B cell (primary cell): Measurements from ENCODE around the gene NXNL1. TPM values are rescaled to one million over a fixed set of nuclear protein-coding genes. Genes with fewer than 3 reads are reported as not detected.

ENCODE experiments used
- ATAC-seq: fragments of 200-7000 bp; cut with Tn5 transposase; one replicate; pipeline ENCODE4 v1.10.0; 2021; ENCODE audit warnings: low read depth, mild to moderate bottlenecking, moderate number of reproducible peaks, moderate library complexity
- CTCF ChIA-PET: fragments of 350-600 bp; sonication (Branson Sonifier 250); formaldehyde crosslinking; loops from one replicate; lab custom pipeline; 2021; ENCODE audit warnings: antibody characterized with exemption, inconsistent platforms; lab: Charles Lee
- POLR2A ChIA-PET: fragments of 350-600 bp; sonication (Branson Sonifier 250); formaldehyde crosslinking; loops from one replicate; lab custom pipeline; 2021; ENCODE audit warnings: antibody characterized with exemption; lab: Charles Lee
- DNase-seq: peaks from one replicate; pipeline ENCODE4 v3.0.0; 2013
- H2AFZ ChIP-seq: 2 replicates; pipeline ENCODE4 v1.6.1; 2012; ENCODE audit warnings: mild to moderate bottlenecking, low read depth, low read length; ENCODE audit not compliant: insufficient read depth, poor library complexity, severe bottlenecking
- H3K27ac ChIP-seq, 2 donors: 1 replicate in 1 of 2; 2 replicates in 1 of 2; pipeline ENCODE4 v1.5.1; 2012 to 2013; ENCODE audit warnings: low read length in 2 of 2, mild to moderate bottlenecking in 2 of 2, moderate library complexity in 1 of 2
- H3K27me3 ChIP-seq, 4 experiments: fragments of 200-600 bp in 1 of 4; sonication (generic) in 1 of 4; replicated peaks in 1 of 4; 1 replicate in 2 of 4; 2 replicates in 2 of 4; pipeline versions ENCODE4 v1.6.1 to v1.7.0; 2013 to 2016; ENCODE audit warnings: low read length in 3 of 4, mild to moderate bottlenecking in 2 of 4, mixed read lengths in 1 of 4, moderate library complexity in 1 of 4; ENCODE audit not compliant: insufficient read depth in 4 of 4, control insufficient read depth in 3 of 4; ENCODE audit errors: control extremely low read depth in 1 of 4
- H3K36me3 ChIP-seq, 2 experiments: replicated peaks in 1 of 2; 1 replicate in 1 of 2; 2 replicates in 1 of 2; pipeline versions ENCODE4 v1.6.1 to v1.7.1; 2013; ENCODE audit warnings: low read length in 1 of 2; ENCODE audit not compliant: insufficient read depth in 2 of 2, control insufficient read depth in 1 of 2; ENCODE audit errors: control extremely low read depth in 1 of 2, extremely low read depth in 1 of 2
- H3K4me1 ChIP-seq, 2 donors: fragments of 200-600 bp in 1 of 2; sonication (generic) in 1 of 2; 1 replicate in 1 of 2; 2 replicates in 1 of 2; pipeline versions ENCODE4 v1.5.1 to v1.6.1; 2013 to 2017; ENCODE audit warnings: low read length in 2 of 2; ENCODE audit not compliant: control insufficient read depth in 2 of 2, insufficient read depth in 2 of 2
- H3K4me2 ChIP-seq: replicated peaks from 2 replicates; pipeline ENCODE3; 2012; ENCODE audit warnings: mild to moderate bottlenecking, low read depth, low read length; ENCODE audit not compliant: poor library complexity, severe bottlenecking
- H3K4me3 ChIP-seq, 5 experiments: fragments of 200-600 bp in 1 of 5; sonication (generic) in 1 of 5; 1 replicate in 3 of 5; 2 replicates in 2 of 5; pipeline versions ENCODE4 v1.5.1 to v1.7.0; 2011 to 2016; ENCODE audit warnings: low read length in 4 of 5, mild to moderate bottlenecking in 4 of 5, low read depth in 2 of 5, control low read depth in 1 of 5, moderate library complexity in 1 of 5; ENCODE audit not compliant: insufficient read depth in 1 of 5; ENCODE audit errors: control extremely low read depth in 1 of 5, extremely low read depth in 1 of 5
- H3K79me2 ChIP-seq: fragments of 200-600 bp; sonication (generic); one replicate; pipeline ENCODE4 v1.6.0; 2016; ENCODE audit warnings: low read length; ENCODE audit not compliant: control insufficient read depth, insufficient read depth
- H3K9ac ChIP-seq: fragments of 200-600 bp; sonication (generic); 2 replicates; pipeline ENCODE4 v1.6.1; 2017; ENCODE audit warnings: mild to moderate bottlenecking, low read length, moderate library complexity
- H3K9me3 ChIP-seq, 3 donors: one replicate each; pipeline versions ENCODE4 v1.6.1 to v1.7.1; 2013; ENCODE audit warnings: low read length in 2 of 3; ENCODE audit not compliant: control insufficient read depth in 2 of 3, insufficient read depth in 1 of 3; ENCODE audit errors: control extremely low read depth in 1 of 3
- H4K20me1 ChIP-seq: 2 replicates; pipeline ENCODE4 v1.6.0; 2012; ENCODE audit warnings: mild to moderate bottlenecking, low read length; ENCODE audit not compliant: insufficient read depth, control insufficient read depth, poor library complexity, severe bottlenecking
- H3K27ac Mint-ChIP-seq: one replicate; pipeline ENCODE4 v1.8.0; 2021; ENCODE audit warnings: mixed read lengths
- H3K27me3 Mint-ChIP-seq: one replicate; pipeline ENCODE4 v1.8.0; 2021; ENCODE audit warnings: mixed read lengths
- H3K4me1 Mint-ChIP-seq: one replicate; pipeline ENCODE4 v1.8.0; 2021; ENCODE audit warnings: mixed read lengths
- H3K4me3 Mint-ChIP-seq: one replicate; pipeline ENCODE4 v1.8.0; 2021; ENCODE audit warnings: mixed read lengths
- H3K9me3 Mint-ChIP-seq: one replicate; pipeline ENCODE4 v1.8.0; 2022; ENCODE audit warnings: mixed read lengths; ENCODE audit not compliant: insufficient read depth
- EZH2 ChIP-seq: IDR thresholded peaks from 2 replicates; pipeline ENCODE4 v1.6.1; 2012; ENCODE audit warnings: borderline replicate concordance, low read depth, mild to moderate bottlenecking, moderate library complexity, low read length; ENCODE audit not compliant: insufficient read depth, poor library complexity, severe bottlenecking
- WGBS: methylation state at CpG from one replicate; pipeline ENCODE4 v1.1.5; 2013; ENCODE audit warnings: missing lambda C conversion rate; ENCODE audit not compliant: insufficient coverage; 5-methylcytosine and 5-hydroxymethylcytosine counted together
- intact Hi-C: fragments of 100-400 bp; cut with micrococcal nuclease; formaldehyde crosslinking; loops from one replicate; pipeline ENCODE4 v1.10.0; 2022
- polyA plus RNA-seq: library from polyadenylated mRNA; depleted of rRNA; stranded (reverse); fragments of >200 nt; gene quantifications from 2 replicates; pipeline ENCODE4 v1.2.3, GENCODE V29; 2012
- total RNA-seq, 2 donors: library from RNA; stranded (reverse); fragments of 120-200 nt in 1 of 2; gene quantifications; 1 replicate in 1 of 2; 2 replicates in 1 of 2; pipeline versions ENCODE4 v1.2.3 to v1.2.4, GENCODE V29; 2013 to 2022
- TF ChIP-seq, protein P1 (sequence below): fragments of 200-600 bp; IDR thresholded peaks from one replicate; pipeline ENCODE4 v1.8.0; 2022; ENCODE audit warnings: antibody characterized with exemption, mild to moderate bottlenecking

The NXNL1 gene
- total and polyA plus RNA-seq, 2 donors (not counting 1 experiment from before 2014, with no cell fraction given): not detected

DNA sequence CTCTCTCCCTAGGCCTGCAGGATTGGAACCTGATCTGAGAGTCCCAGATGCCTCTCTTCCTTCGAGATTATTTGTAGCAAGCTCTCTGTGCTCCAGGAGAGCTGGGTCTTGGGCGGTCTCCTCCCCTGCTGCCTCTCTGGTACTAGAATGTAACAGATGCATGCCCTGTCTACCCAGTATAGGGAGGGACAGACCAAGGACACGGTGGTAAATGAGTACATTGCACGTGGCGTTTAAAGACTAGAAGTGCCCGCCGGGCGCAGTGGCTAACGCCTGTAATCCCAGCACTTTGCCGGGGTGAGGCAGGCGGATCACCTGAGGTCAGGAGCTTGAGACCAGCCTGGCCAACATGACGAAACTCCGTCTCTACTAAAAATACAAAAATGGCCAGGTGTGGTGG is 21.3 kb upstream of the NXNL1 start:
- DNase-seq: no peak
- H3K4me1 ChIP-seq: no peaks in the 10 kb centered on the region
- no peak overlapping the region for H3K9ac ChIP-seq
- no peaks in the 10 kb centered on the region for H3K9me3 ChIP-seq
- no peak overlapping the region for H3K4me2 ChIP-seq
- no peaks in the 10 kb centered on the region for H4K20me1 ChIP-seq
- H2AFZ ChIP-seq: no peak overlapping the region
- no peak for TF ChIP-seq EZH2
- TF ChIP-seq, protein P1, sequence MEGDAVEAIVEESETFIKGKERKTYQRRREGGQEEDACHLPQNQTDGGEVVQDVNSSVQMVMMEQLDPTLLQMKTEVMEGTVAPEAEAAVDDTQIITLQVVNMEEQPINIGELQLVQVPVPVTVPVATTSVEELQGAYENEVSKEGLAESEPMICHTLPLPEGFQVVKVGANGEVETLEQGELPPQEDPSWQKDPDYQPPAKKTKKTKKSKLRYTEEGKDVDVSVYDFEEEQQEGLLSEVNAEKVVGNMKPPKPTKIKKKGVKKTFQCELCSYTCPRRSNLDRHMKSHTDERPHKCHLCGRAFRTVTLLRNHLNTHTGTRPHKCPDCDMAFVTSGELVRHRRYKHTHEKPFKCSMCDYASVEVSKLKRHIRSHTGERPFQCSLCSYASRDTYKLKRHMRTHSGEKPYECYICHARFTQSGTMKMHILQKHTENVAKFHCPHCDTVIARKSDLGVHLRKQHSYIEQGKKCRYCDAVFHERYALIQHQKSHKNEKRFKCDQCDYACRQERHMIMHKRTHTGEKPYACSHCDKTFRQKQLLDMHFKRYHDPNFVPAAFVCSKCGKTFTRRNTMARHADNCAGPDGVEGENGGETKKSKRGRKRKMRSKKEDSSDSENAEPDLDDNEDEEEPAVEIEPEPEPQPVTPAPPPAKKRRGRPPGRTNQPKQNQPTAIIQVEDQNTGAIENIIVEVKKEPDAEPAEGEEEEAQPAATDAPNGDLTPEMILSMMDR: no peak
- H3K9me3 Mint-ChIP-seq: no peaks in the 10 kb centered on the region
- 93% methylated on average over 13 of the region's 13 CpGs for WGBS
- intact Hi-C loops: no loop called here
- H3K4me3 ChIP-seq: no peak overlapping the region
- H3K4me1 Mint-ChIP-seq: no peaks in the 10 kb centered on the region
- POLR2A ChIA-PET: no interaction called here
- H3K79me2 ChIP-seq: no peaks in the 10 kb centered on the region
- CTCF ChIA-PET: no interaction called here
- no peak overlapping the region for H3K27ac ChIP-seq
- no peaks in the 10 kb centered on the region for H3K27me3 Mint-ChIP-seq
- H3K4me3 Mint-ChIP-seq: no peak overlapping the region
- no peaks in the 10 kb centered on the region for H3K36me3 ChIP-seq
- no peak for ATAC-seq
- H3K27me3 ChIP-seq: no peaks in the 10 kb centered on the region
- H3K27ac Mint-ChIP-seq: no peak overlapping the region

DNA sequence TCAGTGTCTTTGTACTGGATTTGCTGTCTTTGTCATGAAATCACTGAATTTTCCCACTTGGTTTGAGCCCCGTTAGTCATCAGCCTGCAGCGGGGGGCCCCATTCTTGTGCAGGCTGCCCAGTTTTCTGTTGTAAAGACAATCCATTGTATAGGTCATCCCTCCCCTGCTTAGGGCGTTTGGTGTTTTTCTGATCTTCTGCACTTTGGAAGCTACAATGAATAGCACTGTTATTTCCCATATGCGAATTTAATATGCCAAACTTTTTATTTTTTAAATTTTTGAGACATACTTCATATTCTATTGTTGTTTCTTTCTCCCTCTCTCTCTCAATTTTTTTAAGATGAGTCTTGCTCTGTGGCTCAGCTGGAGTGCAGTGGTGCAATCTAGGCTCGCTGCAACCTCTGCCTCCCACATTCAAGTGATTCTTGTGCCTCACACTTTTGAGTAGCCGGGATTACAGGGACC is 18.6 kb upstream of the NXNL1 start:
- ATAC-seq: no peak
- ChIA-PET CTCF (interaction anchor here (0.6 kb wide), 1 partner anchor 17 kb away, joined by 3 read pairs; no protein-coding TSS in a partner anchor), POLR2A (interaction anchor here (0.5 to 0.6 kb wide), 2 partner anchors 10 to 182 kb away, joined by 3 read pairs; no protein-coding TSS in a partner anchor)
- Histone ChIP-seq H3K79me2 (no peaks in the 10 kb centered on the region), H3K27me3 (no peaks in the 10 kb centered on the region), H2AFZ (no peak overlapping the region), H3K9me3 (no peaks in the 10 kb centered on the region), H3K4me2 (no peak overlapping the region), H4K20me1 (no peaks in the 10 kb centered on the region), H3K27ac (no peak overlapping the region), H3K4me1 (no peaks in the 10 kb centered on the region), H3K9ac (no peak overlapping the region), H3K36me3 (no peaks in the 10 kb centered on the region), H3K4me3 (no peak overlapping the region)
- Mint-ChIP-seq H3K9me3 (no peaks in the 10 kb centered on the region), H3K27ac (no peak overlapping the region), H3K4me1 (no peaks in the 10 kb centered on the region), H3K4me3 (no peak overlapping the region), H3K27me3 (no peaks in the 10 kb centered on the region)
- TF ChIP-seq, protein P1: no peak
- no peak for TF ChIP-seq EZH2
- 93% methylated on average over 4 of the region's 6 CpGs for WGBS
- intact Hi-C loops: no loop called here
- no peak for DNase-seq
